Kasumi-1 (cell line): ENCODE data around the gene FER.

Experiments
- DNase-seq, 2 experiments: peaks; one replicate each; lab custom pipeline; 2025; lab: John Stamatoyannopoulos, UW

FER gene

DNA sequence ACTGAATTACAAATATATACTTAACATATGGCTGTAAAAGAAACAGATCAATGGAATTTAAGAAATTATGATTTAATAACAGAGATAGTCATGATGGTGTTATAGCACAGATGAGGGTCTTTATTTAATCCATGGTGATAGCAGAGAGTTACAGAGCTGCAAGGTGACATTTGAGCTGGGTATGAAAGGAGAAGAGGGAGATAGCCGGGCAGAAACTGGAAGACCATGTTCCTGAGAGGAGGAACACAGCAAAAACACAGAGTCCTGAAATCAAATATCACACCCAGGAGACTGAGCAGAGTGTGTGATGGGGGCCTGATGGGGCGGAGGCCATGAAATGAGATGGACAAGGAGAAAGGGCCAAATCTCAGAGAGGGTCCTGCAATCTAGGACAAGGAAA lies 498.7 kb downstream of the FER start:
- no peak for DNase-seq
